ENCODE measurements around the gene DDR2. TPM values are rescaled to one million over a fixed set of nuclear protein-coding genes. Genes with fewer than 3 reads are reported as not detected.
"Not testable (repeated sequence)": the region's sequence is repeated elsewhere in the genome, so short reads cannot be mapped to it uniquely, and the experiment has no call there.

DDR2 gene
- total and polyA plus RNA-seq, 2 of the 4 experiments (the other 2 are of a cell fraction): 66.1 to 245 TPM

- H4K20me1 ChIP-seq (ENCODE audit: insufficient read depth, low read length); ATAC-seq (ENCODE audit: low read depth); DNase-seq; H2BK5ac ChIP-seq (ENCODE audit: low read depth, low read length, poor library complexity, severe bottlenecking); H3K4me2 ChIP-seq (ENCODE audit: low read depth, low read length); H3K79me1 ChIP-seq (ENCODE audit: low read depth in 1 of 2, low read length in 2 of 2); H2BK120ac ChIP-seq (ENCODE audit: low read depth, low read length); H3K14ac ChIP-seq (replicated peaks; ENCODE audit: low read depth, low read length); H2AK9ac ChIP-seq (replicated peaks; ENCODE audit: low read depth, low read length, poor library complexity); H2AK5ac ChIP-seq (ENCODE audit: low read depth, low read length); H2BK15ac ChIP-seq (ENCODE audit: low read depth, low read length); H2AFZ ChIP-seq (replicated peaks; ENCODE audit: low read length, poor library complexity); BruUV-seq (replicated peaks); POLR2A ChIA-PET (ENCODE audit: unreplicated experiment); H3K56ac ChIP-seq (ENCODE audit: extremely low read depth, insufficient read depth, low read length); H3K18ac ChIP-seq (ENCODE audit: low read depth, low read length); H3K9me1 ChIP-seq (ENCODE audit: insufficient read depth, low read length); H3K4ac ChIP-seq (ENCODE audit: low read depth, low read length); H3K9me3 ChIP-seq (ENCODE audit: control insufficient read depth, insufficient read depth, low read length); H3K27me3 ChIP-seq (ENCODE audit: control insufficient read depth, insufficient read depth, low read length); H3K4me3 ChIP-seq (ENCODE audit: insufficient read depth, low read depth, low read length); H4K91ac ChIP-seq (ENCODE audit: insufficient read depth, low read depth, low read length); CTCF ChIA-PET; H3K27ac ChIP-seq (ENCODE audit: insufficient read depth, low read length); dilution Hi-C loops (cut with HindIII; ENCODE audit: low sequenced_read_pairs, unreplicated experiment); H4K8ac ChIP-seq (ENCODE audit: low read depth in 2 of 2, low read length in 2 of 2); H3K23ac ChIP-seq (ENCODE audit: low read depth, low read length); in situ Hi-C loops (cut with MboI; ENCODE audit: low sequenced_read_pairs); H3K9ac ChIP-seq (ENCODE audit: low read depth, low read length); intact Hi-C loops (cut with micrococcal nuclease); H4K5ac ChIP-seq (ENCODE audit: low read depth, low read length); H3K4me1 ChIP-seq (ENCODE audit: control insufficient read depth, insufficient read depth, low read length); H2BK20ac ChIP-seq (ENCODE audit: low read depth, low read length): not testable (repeated sequence)
- WGBS, 2 experiments (ENCODE audit: extremely low coverage in 2 of 2, insufficient read length in 1 of 2): no CpG with 5 or more reads among the region's 1 CpG
- peaks cover 14% of the 10 kb centered on the region for H3K36me3 ChIP-seq (ENCODE audit: control insufficient read depth, insufficient read depth, low read length)
Measured at GRCh38 chr1:162784926-162785325, 152.7 kb downstream of the DDR2 start.

- H4K20me1 ChIP-seq (ENCODE audit: insufficient read depth, low read length); dilution Hi-C loops (cut with HindIII; ENCODE audit: low sequenced_read_pairs, unreplicated experiment); H3K36me3 ChIP-seq (ENCODE audit: control insufficient read depth, insufficient read depth, low read length); H3K4me1 ChIP-seq (ENCODE audit: control insufficient read depth, insufficient read depth, low read length); intact Hi-C loops (cut with micrococcal nuclease); H4K91ac ChIP-seq (ENCODE audit: insufficient read depth, low read depth, low read length); POLR2A ChIA-PET (ENCODE audit: unreplicated experiment); H4K8ac ChIP-seq (ENCODE audit: low read depth in 2 of 2, low read length in 2 of 2); H3K27ac ChIP-seq (ENCODE audit: insufficient read depth, low read length); H2AFZ ChIP-seq (replicated peaks; ENCODE audit: low read length, poor library complexity); H3K4me2 ChIP-seq (ENCODE audit: low read depth, low read length); BruUV-seq (replicated peaks); H3K56ac ChIP-seq (ENCODE audit: extremely low read depth, insufficient read depth, low read length); H2BK15ac ChIP-seq (ENCODE audit: low read depth, low read length); H2BK120ac ChIP-seq (ENCODE audit: low read depth, low read length); CTCF ChIA-PET; H3K27me3 ChIP-seq (ENCODE audit: control insufficient read depth, insufficient read depth, low read length); H2BK20ac ChIP-seq (ENCODE audit: low read depth, low read length); ATAC-seq (ENCODE audit: low read depth); H2AK5ac ChIP-seq (ENCODE audit: low read depth, low read length); H3K4ac ChIP-seq (ENCODE audit: low read depth, low read length); H3K4me3 ChIP-seq (ENCODE audit: insufficient read depth, low read depth, low read length); H3K18ac ChIP-seq (ENCODE audit: low read depth, low read length); H4K5ac ChIP-seq (ENCODE audit: low read depth, low read length); H3K9me1 ChIP-seq (ENCODE audit: insufficient read depth, low read length); H2AK9ac ChIP-seq (replicated peaks; ENCODE audit: low read depth, low read length, poor library complexity); H2BK5ac ChIP-seq (ENCODE audit: low read depth, low read length, poor library complexity, severe bottlenecking); H3K79me1 ChIP-seq (ENCODE audit: low read depth in 1 of 2, low read length in 2 of 2); DNase-seq; H3K14ac ChIP-seq (replicated peaks; ENCODE audit: low read depth, low read length); H3K9ac ChIP-seq (ENCODE audit: low read depth, low read length); H3K9me3 ChIP-seq (ENCODE audit: control insufficient read depth, insufficient read depth, low read length); H3K23ac ChIP-seq (ENCODE audit: low read depth, low read length); in situ Hi-C loops (cut with MboI; ENCODE audit: low sequenced_read_pairs): not testable (repeated sequence)
- no CpG with 5 or more reads among the region's 1 CpG for WGBS, 2 experiments (ENCODE audit: extremely low coverage in 2 of 2, insufficient read length in 1 of 2)
Measured at GRCh38 chr1:162788783-162789182, 156.5 kb downstream of the DDR2 start.

All from IMR-90 (cell line).